Transverse colon (tissue), 4 donors: ENCODE measurements around the gene HMGCS2.

Source experiments
- EP300 ChIP-seq: sonication (generic); formaldehyde crosslinking; IDR thresholded peaks from one replicate; pipeline ENCODE4 v1.6.1; 2017; ENCODE audit warnings: antibody characterized with exemption, low read depth
- POLR2A ChIP-seq: fragments of 450-650 bp; IDR thresholded peaks from one replicate; pipeline ENCODE4 v1.6.1; 2016; ENCODE audit warnings: antibody characterized with exemption, mild to moderate bottlenecking, moderate library complexity
- POLR2AphosphoS5 ChIP-seq, 3 donors: sonication (generic); formaldehyde crosslinking; IDR thresholded peaks; one replicate each; pipeline ENCODE4 v1.6.1; 2016; ENCODE audit warnings: antibody characterized with exemption in 3 of 3
- TF ChIP-seq, protein P1 (sequence below), 5 experiments: fragments of 200-600 bp in 3 of 5; fragments of 450-650 bp in 2 of 5; sonication (generic) in 3 of 5; IDR thresholded peaks; 1 replicate in 2 of 5; 2 replicates in 3 of 5; pipeline ENCODE4 v1.5.1; 2016 to 2017; ENCODE audit warnings: antibody characterized with exemption in 5 of 5, inconsistent platforms in 3 of 5, mild to moderate bottlenecking in 2 of 5, moderate library complexity in 1 of 5

DNA sequence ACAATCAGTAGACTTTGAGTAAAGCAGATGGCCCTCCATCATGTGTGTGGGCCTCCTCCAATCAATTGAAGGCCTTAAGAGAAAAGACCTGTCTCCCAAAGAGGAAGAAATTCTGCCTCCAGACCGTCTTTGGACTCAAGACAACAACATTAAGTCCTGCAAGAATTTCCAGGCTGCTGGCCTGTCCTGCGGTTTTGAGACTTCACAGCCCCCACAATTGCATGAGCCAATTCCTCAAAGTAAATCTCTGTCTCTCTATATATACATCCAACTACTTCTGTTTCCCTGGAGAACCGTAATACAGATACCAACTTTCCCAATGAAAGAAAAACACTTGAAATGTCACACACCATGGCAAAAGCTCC, 26.2 kb upstream of the HMGCS2 start:
- TF ChIP-seq, protein P1, sequence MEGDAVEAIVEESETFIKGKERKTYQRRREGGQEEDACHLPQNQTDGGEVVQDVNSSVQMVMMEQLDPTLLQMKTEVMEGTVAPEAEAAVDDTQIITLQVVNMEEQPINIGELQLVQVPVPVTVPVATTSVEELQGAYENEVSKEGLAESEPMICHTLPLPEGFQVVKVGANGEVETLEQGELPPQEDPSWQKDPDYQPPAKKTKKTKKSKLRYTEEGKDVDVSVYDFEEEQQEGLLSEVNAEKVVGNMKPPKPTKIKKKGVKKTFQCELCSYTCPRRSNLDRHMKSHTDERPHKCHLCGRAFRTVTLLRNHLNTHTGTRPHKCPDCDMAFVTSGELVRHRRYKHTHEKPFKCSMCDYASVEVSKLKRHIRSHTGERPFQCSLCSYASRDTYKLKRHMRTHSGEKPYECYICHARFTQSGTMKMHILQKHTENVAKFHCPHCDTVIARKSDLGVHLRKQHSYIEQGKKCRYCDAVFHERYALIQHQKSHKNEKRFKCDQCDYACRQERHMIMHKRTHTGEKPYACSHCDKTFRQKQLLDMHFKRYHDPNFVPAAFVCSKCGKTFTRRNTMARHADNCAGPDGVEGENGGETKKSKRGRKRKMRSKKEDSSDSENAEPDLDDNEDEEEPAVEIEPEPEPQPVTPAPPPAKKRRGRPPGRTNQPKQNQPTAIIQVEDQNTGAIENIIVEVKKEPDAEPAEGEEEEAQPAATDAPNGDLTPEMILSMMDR (IDR thresholded peaks at IDR 0.05): no peak
- TF ChIP-seq POLR2A (no peak), POLR2AphosphoS5 (IDR thresholded peaks at IDR 0.05) (peak in 2 of 3 donors; percentile 44 to 48), EP300 (no peak)
